ENCODE measurements around the gene PLEKHB2.
"Not testable (repeated sequence)": the region's sequence is repeated elsewhere in the genome, so short reads cannot be mapped to it uniquely, and the experiment has no call there.

PLEKHB2 gene

DNA sequence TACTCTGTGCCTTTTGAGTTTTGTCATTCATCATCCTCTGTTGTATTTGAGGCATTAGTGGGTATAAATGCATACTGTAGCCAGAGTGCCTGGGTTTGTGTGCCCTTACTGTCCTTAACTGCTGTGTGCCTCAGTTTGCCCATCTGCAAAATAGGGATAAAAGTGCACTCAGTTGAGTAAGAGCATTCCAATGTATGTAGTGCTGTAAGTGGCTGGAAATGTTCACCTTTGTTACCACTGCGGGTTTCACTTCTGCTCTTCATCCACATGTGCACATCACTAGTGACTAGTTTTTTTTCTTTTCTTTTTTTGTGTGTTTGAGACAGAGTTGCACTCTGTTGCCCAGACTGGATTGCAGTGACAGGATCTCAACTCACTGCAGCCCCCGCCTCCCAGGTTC is 39.9 kb downstream of the PLEKHB2 start:
- no peak overlapping the region for H3K4me3 ChIP-seq (ENCODE audit: low read length)
- no peak for TF ChIP-seq ZNF274 (IDR thresholded peaks at IDR 0.05; ENCODE audit: low read depth, low read length)

DNA sequence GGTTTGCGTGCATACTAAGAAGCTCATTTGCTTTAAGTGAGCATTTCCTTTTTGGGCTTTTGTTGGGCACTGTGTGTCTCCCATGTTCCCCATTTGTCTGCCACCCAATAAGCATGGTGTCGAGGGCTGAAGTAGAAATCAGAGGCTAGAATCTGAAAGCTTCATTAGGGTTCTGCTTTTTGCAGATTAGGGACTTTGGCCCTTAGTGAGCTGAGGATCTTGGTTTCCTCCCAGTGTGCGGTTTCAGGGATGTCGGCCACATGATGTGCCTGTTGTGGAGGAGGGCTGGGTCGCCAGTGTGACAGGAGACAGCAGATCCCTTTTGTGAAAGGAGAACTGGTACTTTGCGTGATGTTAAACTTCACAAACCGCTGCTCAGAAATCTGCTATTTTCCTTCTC is 41.1 kb downstream of the PLEKHB2 start:
- H3K4me3 ChIP-seq (ENCODE audit: low read length): no peak overlapping the region
- TF ChIP-seq ZNF274 (IDR thresholded peaks at IDR 0.05; ENCODE audit: low read depth, low read length): no peak

GRCh38 chr2:131146749-131147148 is 41.6 kb downstream of the PLEKHB2 start:
- TF ChIP-seq ZNF274 (IDR thresholded peaks at IDR 0.05; ENCODE audit: low read depth, low read length): no peak
- no peak overlapping the region for H3K4me3 ChIP-seq (ENCODE audit: low read length)

GRCh38 chr2:131148426-131148825 is 43.3 kb downstream of the PLEKHB2 start:
- no peak overlapping the region for H3K4me3 ChIP-seq (ENCODE audit: low read length)
- TF ChIP-seq ZNF274 (IDR thresholded peaks at IDR 0.05; ENCODE audit: low read depth, low read length): no peak

- H3K4me3 ChIP-seq (ENCODE audit: low read length): not testable (repeated sequence)
These were observed 45.0 kb downstream of the PLEKHB2 start for GRCh38 chr2:131150109-131150508.

DNA sequence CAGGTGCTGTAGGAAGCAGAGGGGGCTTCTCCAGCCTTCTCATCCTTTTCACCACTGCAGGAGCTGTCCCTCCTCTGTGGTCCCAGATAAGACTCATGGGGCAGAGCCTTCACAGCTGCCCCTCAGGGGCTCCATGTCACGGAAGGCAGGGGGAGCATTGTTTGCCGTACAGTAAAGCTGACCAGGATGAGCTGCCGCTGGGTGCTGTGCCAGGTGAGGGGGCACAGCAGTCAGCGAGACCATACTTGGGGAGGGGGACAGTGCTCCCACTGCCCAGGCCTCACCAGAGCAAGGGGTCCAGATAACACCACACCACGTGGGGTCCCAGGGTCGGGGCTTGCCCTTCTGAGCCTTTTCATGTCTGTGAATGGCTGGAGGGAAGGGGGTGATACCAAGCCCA is 46.3 kb downstream of the PLEKHB2 start:
- no peak overlapping the region for H3K4me3 ChIP-seq (ENCODE audit: low read length)
- TF ChIP-seq ZNF274 (IDR thresholded peaks at IDR 0.05; ENCODE audit: low read depth, low read length): no peak

DNA sequence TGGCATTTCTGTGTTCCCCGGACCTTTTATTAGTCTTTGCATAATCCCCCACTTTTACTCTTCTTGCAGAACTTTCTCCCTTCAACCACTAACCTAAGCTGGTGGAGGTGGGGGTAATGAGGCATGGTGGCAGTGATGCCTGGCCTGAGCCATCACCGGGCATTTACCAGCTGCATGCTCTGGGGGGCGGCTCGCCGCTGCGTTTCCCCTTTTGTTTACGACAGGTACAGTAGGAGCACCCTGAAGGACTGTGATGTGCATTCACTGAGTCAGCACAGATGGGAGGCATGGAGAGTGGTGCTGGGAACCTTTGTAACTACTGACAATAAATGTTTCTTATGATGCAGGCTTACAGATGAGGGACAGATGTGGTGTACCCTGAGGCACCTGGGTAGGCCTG is 46.9 kb downstream of the PLEKHB2 start:
- no peak overlapping the region for H3K4me3 ChIP-seq (ENCODE audit: low read length)
- no peak for TF ChIP-seq ZNF274 (IDR thresholded peaks at IDR 0.05; ENCODE audit: low read depth, low read length)

DNA sequence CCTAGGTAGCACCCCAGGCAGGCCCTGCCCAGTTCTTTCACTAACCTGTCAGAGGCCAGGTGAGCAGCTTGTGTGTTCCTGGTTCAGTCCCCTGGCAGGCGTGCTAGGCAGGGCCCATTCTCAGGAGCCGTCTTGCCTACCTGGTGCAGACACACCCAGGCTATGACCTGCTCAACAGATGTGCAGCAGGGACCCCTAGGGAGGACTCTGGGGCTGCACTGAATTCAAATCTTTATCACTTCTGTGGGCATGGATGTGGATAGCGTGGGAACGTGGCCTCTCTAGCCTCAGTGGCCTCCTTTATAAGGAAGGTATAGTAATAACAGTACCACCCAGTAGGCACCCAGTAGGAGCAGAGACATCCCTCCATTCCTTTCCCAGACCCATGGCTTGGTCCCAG is 48.4 kb downstream of the PLEKHB2 start:
- TF ChIP-seq ZNF274 (IDR thresholded peaks at IDR 0.05; ENCODE audit: low read depth, low read length): no peak
- no peak overlapping the region for H3K4me3 ChIP-seq (ENCODE audit: low read length)

- no peak overlapping the region for H3K4me3 ChIP-seq (ENCODE audit: low read length)
These were observed 49.0 kb downstream of the PLEKHB2 start for GRCh38 chr2:131154071-131154531.

GRCh38 chr2:131154647-131155046 is 49.5 kb downstream of the PLEKHB2 start:
- no peak overlapping the region for H3K4me3 ChIP-seq (ENCODE audit: low read length)
- no peak for TF ChIP-seq ZNF274 (IDR thresholded peaks at IDR 0.05; ENCODE audit: low read depth, low read length)

More at GRCh38 chr2:131154071-131154531, 49.0 kb downstream of the PLEKHB2 start:
- no peak for TF ChIP-seq ZNF274 (IDR thresholded peaks at IDR 0.05; ENCODE audit: low read depth, low read length)

GRCh38 chr2:131155208-131155855 is 50.2 kb downstream of the PLEKHB2 start:
- H3K4me3 ChIP-seq (ENCODE audit: low read length): no peak overlapping the region
- no peak for TF ChIP-seq ZNF274 (IDR thresholded peaks at IDR 0.05; ENCODE audit: low read depth, low read length)

- TF ChIP-seq ZNF274 (IDR thresholded peaks at IDR 0.05; ENCODE audit: low read depth, low read length): no peak
- no peak overlapping the region for H3K4me3 ChIP-seq (ENCODE audit: low read length)
These were observed 51.5 kb downstream of the PLEKHB2 start for GRCh38 chr2:131156452-131157149.

DNA sequence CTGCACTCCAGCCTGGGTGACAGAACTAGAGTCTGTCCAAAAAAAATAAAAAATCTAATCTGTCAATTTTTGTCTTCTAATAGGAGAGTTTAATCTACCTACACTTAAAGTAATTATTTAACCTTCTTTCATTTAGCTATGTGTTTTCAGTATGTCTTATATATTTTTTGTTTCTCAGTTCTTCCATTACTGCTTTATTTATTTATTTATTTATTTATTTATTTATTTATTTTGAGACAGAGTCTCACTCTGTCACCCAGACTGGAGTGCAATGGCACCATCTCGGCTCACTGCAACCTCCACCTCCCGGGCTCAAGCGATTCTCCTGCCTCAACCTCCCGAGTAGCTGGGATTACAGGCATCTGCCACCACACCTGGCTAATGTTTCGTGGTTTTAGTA is 60.4 kb downstream of the PLEKHB2 start:
- not testable (repeated sequence) for H3K4me3 ChIP-seq (ENCODE audit: low read length)

DNA sequence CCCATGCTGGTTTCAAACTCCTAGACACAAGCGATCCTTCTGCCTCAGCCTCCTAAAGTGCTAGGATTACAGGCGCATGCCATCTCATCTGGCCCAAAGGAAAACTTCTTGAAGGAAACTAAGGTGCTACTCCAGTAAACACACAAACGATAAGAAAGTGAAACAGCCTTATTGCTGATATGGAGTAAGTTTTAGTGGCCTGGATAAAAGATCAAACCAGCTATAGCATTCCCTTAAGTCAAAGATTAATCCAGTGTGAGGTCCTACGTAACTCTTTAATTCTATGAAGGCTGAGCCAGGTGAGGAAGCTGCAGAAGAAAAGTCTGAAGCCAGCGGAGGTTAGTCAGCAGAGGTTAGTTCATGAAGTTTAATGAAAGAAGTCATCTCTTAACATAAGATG is 63.4 kb downstream of the PLEKHB2 start:
- TF ChIP-seq ZNF274 (IDR thresholded peaks at IDR 0.05; ENCODE audit: low read depth, low read length): no peak
- no peak overlapping the region for H3K4me3 ChIP-seq (ENCODE audit: low read length)

- H3K4me3 ChIP-seq (ENCODE audit: low read length): not testable (repeated sequence)
These were observed 72.9 kb downstream of the PLEKHB2 start for GRCh38 chr2:131178050-131178449.

- H3K4me3 ChIP-seq (ENCODE audit: low read length): not testable (repeated sequence)
These were observed 73.7 kb downstream of the PLEKHB2 start for GRCh38 chr2:131178721-131179418.

DNA sequence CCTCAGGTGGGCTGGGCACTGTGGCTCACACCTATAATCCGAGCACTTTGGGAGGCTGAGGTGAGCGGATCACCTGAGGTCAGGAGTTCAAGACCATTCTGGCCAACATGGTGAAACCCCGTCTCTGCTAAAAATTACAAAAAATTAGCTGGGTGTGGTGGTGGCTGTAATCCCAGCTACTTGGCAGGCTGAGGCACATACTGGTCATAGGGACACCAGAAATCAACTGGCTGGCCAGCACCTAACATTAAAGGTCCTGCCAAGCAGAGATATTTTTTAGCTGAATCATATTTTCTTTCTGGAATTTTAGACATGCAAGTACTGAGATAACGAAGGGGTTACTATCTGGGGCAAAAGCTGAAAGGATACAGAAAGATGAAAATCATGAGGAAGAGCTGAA is 76.3 kb downstream of the PLEKHB2 start:
- not testable (repeated sequence) for H3K4me3 ChIP-seq (ENCODE audit: low read length)

GRCh38 chr2:131193421-131193820 is 88.3 kb downstream of the PLEKHB2 start:
- not testable (repeated sequence) for H3K4me3 ChIP-seq (ENCODE audit: low read length)

DNA sequence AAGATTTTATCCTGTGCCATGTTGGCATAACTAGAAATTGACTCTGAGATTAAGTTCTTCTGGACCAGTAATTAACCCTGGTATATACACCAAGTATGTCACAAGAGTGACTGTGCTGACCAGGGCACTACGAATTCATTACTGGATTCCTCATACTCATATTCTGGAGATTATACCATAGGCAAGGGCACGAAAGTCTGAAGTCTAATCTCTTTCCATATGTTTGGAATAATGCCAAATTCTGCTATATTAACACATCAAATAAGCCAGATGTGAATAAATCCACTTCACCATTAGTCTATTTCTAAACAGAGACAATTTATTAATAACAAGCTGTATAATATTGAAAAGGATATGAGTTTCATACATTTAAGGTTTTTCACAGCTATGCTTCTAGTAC is 91.0 kb downstream of the PLEKHB2 start:
- H3K4me3 ChIP-seq (ENCODE audit: low read length): not testable (repeated sequence)
